Fibroblast of mammary gland (primary cell): ENCODE measurements around the gene FEZ2.

Experiments used
- DNase-seq: peaks from one replicate; pipeline ENCODE4 v3.0.0-alpha.2; 2010; ENCODE audit warnings: low read depth
- H3K4me3 ChIP-seq: 2 replicates; pipeline ENCODE4 v1.5.1; 2011; ENCODE audit warnings: low read depth, mild to moderate bottlenecking, low read length, moderate library complexity; ENCODE audit not compliant: control insufficient read depth
- TF ChIP-seq, protein P1 (sequence below): conservative IDR thresholded peaks from 2 replicates; pipeline ENCODE4 v1.5.1; 2011; ENCODE audit warnings: low read depth, low read length, inconsistent platforms; ENCODE audit not compliant: control insufficient read depth, insufficient read depth

Gene FEZ2

DNA sequence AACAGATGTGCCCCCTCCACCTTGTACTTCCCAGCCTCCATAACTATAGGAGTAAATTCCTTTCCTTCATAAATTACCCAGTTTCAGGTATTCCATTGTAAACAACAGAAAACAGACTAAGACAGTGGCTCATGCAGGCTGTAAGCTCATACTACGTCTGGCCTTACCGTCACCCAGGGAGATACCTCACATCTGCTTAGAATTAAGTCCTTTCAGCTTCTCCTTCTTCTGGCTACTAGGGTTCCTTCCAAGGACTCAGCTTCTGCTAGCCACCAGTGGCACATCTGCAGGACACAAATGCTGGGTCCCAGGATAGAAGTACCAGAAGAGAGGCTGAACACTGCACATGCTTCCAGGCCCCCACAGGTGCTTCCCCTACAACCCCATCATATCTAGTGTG lies 22.4 kb upstream of the FEZ2 start:
- DNase-seq = no peak

DNA sequence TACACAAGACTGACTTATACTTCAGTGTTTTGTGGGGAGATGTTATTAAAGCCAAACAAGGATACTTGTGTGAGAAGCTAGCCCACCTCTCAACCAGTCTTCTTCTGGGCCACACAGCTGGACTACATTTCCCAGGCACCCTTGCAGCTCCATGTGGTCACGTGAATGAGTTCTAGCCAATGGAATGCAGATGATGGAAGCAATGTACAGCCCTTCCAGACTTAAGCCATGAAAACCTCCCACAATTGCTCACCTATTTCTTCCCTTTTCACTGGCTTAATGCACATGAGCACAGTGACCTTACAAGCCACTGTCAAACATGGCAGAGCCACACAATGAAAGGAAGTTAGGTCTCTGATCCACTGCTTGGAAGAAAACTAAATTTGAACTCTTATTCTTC lies 20.4 kb upstream of the FEZ2 start:
- TF ChIP-seq, protein P1, sequence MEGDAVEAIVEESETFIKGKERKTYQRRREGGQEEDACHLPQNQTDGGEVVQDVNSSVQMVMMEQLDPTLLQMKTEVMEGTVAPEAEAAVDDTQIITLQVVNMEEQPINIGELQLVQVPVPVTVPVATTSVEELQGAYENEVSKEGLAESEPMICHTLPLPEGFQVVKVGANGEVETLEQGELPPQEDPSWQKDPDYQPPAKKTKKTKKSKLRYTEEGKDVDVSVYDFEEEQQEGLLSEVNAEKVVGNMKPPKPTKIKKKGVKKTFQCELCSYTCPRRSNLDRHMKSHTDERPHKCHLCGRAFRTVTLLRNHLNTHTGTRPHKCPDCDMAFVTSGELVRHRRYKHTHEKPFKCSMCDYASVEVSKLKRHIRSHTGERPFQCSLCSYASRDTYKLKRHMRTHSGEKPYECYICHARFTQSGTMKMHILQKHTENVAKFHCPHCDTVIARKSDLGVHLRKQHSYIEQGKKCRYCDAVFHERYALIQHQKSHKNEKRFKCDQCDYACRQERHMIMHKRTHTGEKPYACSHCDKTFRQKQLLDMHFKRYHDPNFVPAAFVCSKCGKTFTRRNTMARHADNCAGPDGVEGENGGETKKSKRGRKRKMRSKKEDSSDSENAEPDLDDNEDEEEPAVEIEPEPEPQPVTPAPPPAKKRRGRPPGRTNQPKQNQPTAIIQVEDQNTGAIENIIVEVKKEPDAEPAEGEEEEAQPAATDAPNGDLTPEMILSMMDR = no peak
- H3K4me3 ChIP-seq = no peak overlapping the region
- DNase-seq = peak; percentile 82

More for the DNA sequence above, 22.4 kb upstream of the FEZ2 start:
- no peak overlapping the region for H3K4me3 ChIP-seq
- TF ChIP-seq, protein P1 = no peak

DNA sequence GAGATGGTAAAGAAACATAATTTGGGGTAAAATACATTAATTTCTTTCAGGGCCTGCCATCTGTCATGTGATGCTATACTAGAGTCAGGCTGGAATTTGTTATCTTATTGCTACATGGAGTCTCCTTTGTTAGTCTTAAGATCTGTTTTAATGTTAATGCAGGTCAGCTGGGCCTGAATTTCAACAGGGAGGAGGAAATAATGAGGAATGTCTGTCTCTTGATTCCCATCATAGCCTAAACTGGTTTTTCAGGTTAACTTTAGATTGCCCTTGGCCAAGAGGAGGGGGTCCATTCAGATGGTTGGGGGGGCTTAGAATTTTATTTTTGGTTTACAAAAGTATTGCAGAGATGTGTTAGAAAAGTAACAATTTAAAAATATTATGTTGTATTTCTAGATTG lies 19.0 kb upstream of the FEZ2 start:
- TF ChIP-seq, protein P1 = no peak
- no peak overlapping the region for H3K4me3 ChIP-seq
- no peak for DNase-seq

DNA sequence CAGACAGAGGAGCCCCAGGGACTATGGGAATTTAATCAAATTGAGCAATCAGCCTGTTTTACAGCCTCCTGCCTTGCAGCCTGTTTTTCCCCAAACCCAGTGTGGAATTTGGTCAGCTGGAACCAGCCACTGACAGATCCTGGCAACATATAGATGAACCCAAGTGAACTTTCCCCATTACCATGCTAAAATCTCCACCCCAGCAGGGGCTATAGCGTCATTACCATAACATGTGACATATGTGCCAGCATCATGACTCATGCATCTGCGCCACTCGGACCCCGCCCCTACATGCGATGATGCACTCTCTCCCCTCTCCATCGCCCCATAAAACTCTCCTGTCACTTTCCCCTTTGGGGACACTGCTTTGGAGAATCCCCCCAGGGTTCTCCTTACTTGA lies 17.3 kb upstream of the FEZ2 start:
- TF ChIP-seq, protein P1 = no peak
- H3K4me3 ChIP-seq = no peak overlapping the region
- peak; percentile 85 for DNase-seq

DNA sequence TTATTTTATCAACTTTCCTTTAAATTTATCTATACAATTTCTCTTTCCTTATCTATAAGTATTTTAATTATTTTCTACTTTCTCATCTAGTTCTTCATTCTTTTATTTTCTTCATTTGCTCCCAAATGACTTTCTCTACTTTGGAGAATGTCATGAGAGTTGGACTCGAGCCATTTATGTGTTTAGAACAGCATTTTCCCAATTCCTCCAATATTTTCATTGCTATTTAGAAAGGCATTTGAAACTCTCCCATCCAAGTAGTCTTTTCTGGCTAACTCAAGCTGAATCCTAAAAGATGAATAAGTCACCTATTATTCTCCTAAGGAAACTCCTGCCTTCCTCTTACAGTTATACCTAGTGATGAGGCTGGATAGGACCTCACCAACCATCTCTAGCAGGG lies 15.8 kb upstream of the FEZ2 start:
- TF ChIP-seq, protein P1 = no peak
- no peak overlapping the region for H3K4me3 ChIP-seq
- DNase-seq = no peak

DNA sequence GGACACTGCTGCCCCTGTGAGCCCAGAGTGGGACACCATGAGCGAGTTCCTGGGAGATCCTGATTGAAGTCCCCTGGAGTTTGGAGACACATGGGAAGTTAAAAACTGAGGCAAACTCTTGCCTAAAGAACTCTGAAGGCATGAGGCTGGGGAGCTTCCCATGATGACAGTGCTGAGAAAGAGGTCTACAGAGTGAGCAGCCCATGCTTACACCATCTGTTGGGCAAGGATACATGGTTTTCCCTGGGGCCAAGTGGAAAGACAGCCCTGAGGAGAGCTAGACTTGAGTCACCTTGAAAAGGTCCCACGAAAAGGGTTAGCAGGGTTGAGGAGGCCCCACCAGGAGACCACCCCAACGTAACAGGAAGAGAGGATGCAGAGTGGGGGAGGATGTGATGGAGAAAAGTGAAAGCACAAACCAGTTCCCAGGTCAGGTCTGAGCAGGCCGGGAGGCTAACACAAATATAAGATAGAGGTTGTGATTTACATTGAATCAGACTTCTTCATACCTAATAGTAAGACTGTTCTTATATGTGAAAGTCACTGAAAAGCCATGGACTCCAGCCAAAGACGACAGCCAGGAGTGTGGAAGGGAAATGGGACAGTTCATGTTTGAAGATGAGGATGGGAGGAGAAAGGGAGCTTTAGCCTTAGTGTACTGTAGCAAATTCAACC lies 13.5 kb upstream of the FEZ2 start:
- TF ChIP-seq, protein P1 = no peak

DNA sequence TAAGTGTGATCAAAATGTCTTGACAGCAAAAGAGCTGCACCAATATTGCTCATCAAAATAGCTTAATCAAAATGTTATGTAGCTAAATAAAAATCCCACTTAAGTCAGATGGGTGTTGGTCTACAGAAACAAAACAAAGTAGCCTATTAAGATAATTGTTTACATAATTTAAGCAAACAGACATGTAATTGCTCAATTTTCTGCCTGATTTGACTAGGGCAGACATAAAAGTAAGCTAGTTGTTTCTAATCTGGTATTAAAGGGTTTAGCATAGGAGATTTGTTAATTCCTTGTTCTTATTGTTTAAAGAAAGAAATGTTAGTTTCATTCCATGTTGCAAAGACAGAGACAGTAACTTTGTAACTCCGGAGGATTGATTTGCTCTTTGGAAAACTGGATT lies 11.5 kb upstream of the FEZ2 start:
- H3K4me3 ChIP-seq = no peak overlapping the region
- DNase-seq = no peak
- TF ChIP-seq, protein P1 = no peak

More for the DNA sequence above, 13.5 kb upstream of the FEZ2 start:
- peak; percentile 15 for DNase-seq
- no peak overlapping the region for H3K4me3 ChIP-seq
